Measurements from ENCODE around the gene MGLL.

Gene MGLL

GRCh38 chr3:127701280-127701911 lies 120.9 kb downstream of the MGLL start:
- intact Hi-C loops (cut with DNase I) = no loop called here
- DNase-seq = peak in 3 of 10 donors; percentile 59 to 72 (median 72)

- intact Hi-C loops (cut with DNase I) = no loop called here
- DNase-seq = peak in 3 of 10 donors; percentile 24 to 43 (median 31)
Measured at GRCh38 chr3:127700406-127700805, 121.9 kb downstream of the MGLL start.

GRCh38 chr3:127699416-127700300 lies 122.7 kb downstream of the MGLL start:
- intact Hi-C loops (cut with DNase I) = loop anchor here (5.0 kb wide), 1 partner anchor 123 kb away; the partner anchor contains the start of gene MGLL

GRCh38 chr3:127698691-127699415 lies 123.5 kb downstream of the MGLL start:
- DNase-seq = peak in 4 of 10 donors; percentile 17 to 66 (median 45)
- intact Hi-C loops (cut with DNase I) = loop anchor here (5.0 kb wide), 1 partner anchor 123 kb away; the partner anchor contains the start of gene MGLL

More at GRCh38 chr3:127699416-127700300, 122.7 kb downstream of the MGLL start:
- peak in 2 of 10 donors; percentile 3 to 16 for DNase-seq

- intact Hi-C loops (cut with DNase I) = loop anchor here (5.0 kb wide), 1 partner anchor 124 kb away; the partner anchor contains the start of gene MGLL
- DNase-seq = peak in 3 of 10 donors; percentile 16 to 40 (median 24)
Measured at GRCh38 chr3:127698286-127698685, 124.0 kb downstream of the MGLL start.

- intact Hi-C loops (cut with DNase I) = loop anchor here (5.0 kb wide), 1 partner anchor 125 kb away; the partner anchor contains the start of gene MGLL
- DNase-seq = peak; percentile 69 to 97 (median 80)
Measured at GRCh38 chr3:127697551-127698240, 124.6 kb downstream of the MGLL start.

- intact Hi-C loops (cut with DNase I) = loop anchor here (5.0 kb wide), 1 partner anchor 128 kb away; the partner anchor contains the start of gene MGLL
- peak in 5 of 10 donors; percentile 30 to 90 (median 81) for DNase-seq
Measured at GRCh38 chr3:127694467-127695215, 127.7 kb downstream of the MGLL start.

- peak in 4 of 10 donors; percentile 7 to 44 (median 35) for DNase-seq
- intact Hi-C loops (cut with DNase I) = no loop called here
Measured at GRCh38 chr3:127693336-127693843, 128.9 kb downstream of the MGLL start.

- DNase-seq = peak in 4 of 10 donors; percentile 10 to 47 (median 28)
- intact Hi-C loops (cut with DNase I) = no loop called here
Measured at GRCh38 chr3:127692501-127693335, 129.6 kb downstream of the MGLL start.

GRCh38 chr3:127691974-127692373 lies 130.3 kb downstream of the MGLL start:
- intact Hi-C loops (cut with DNase I) = no loop called here
- peak in 3 of 10 donors; percentile 13 to 52 (median 20) for DNase-seq

GRCh38 chr3:127691489-127691888 lies 130.8 kb downstream of the MGLL start:
- DNase-seq = peak in 4 of 10 donors; percentile 9 to 42 (median 20)
- intact Hi-C loops (cut with DNase I) = no loop called here

GRCh38 chr3:127690823-127691452 lies 131.4 kb downstream of the MGLL start:
- peak in 4 of 10 donors; percentile 24 to 88 (median 65) for DNase-seq
- intact Hi-C loops (cut with DNase I) = no loop called here

- intact Hi-C loops (cut with DNase I) = no loop called here
- peak in 4 of 10 donors; percentile 32 to 87 (median 74) for DNase-seq
Measured at GRCh38 chr3:127690106-127690505, 132.2 kb downstream of the MGLL start.

GRCh38 chr3:127689266-127689860 lies 133.0 kb downstream of the MGLL start:
- intact Hi-C loops (cut with DNase I) = no loop called here
- DNase-seq = peak in 7 of 10 donors; percentile 0 to 65 (median 16)

- intact Hi-C loops (cut with DNase I) = no loop called here
- DNase-seq = peak; percentile 21 to 95 (median 72)
Measured at GRCh38 chr3:127688416-127689265, 133.7 kb downstream of the MGLL start.

GRCh38 chr3:127688022-127688415 lies 134.3 kb downstream of the MGLL start:
- peak in 2 of 10 donors; percentile 10 to 44 for DNase-seq
- intact Hi-C loops (cut with DNase I) = no loop called here
